ENCODE results near the gene PDSS2.

Gene PDSS2

GRCh38 chr6:107110200-107110599 is 349.2 kb downstream of the PDSS2 start:
- DNase-seq = peak; percentile 13

DNA sequence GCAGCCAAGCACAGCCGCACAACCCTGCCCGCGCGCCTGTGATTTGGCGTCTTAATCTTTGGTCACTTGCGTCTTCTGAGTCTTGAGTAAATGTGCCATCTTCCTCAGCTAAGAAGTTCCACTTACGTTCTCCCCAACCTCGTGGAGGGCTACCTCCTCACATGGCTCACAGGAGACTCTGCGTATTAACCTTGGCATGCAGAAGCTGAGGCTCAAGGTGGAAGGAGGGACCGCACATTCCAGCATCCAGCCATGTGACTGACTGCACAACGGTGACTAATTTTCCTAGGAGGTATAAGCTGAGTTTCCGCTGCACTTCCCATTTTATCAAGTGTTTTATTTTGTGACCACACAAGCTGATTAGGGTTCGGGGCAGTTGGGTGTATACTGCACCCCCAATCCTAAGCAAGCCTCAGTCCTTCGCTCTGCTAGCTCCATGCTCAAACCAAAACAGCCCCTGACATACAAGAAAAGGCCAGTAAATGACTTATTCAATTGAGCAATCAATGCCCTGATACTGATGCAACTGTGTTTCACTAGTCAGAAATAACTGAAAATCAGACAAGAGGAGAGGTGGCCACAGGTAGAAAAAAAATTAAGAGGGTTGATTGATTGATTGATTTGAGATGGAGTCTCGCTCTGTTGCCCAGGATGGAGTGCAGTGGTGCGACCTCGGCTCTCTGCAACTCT is 351.0 kb downstream of the PDSS2 start:
- DNase-seq = no peak

GRCh38 chr6:107107791-107108190 is 351.6 kb downstream of the PDSS2 start:
- DNase-seq = no peak

- DNase-seq = no peak
Measured at GRCh38 chr6:107106165-107106564, 353.2 kb downstream of the PDSS2 start.

DNA sequence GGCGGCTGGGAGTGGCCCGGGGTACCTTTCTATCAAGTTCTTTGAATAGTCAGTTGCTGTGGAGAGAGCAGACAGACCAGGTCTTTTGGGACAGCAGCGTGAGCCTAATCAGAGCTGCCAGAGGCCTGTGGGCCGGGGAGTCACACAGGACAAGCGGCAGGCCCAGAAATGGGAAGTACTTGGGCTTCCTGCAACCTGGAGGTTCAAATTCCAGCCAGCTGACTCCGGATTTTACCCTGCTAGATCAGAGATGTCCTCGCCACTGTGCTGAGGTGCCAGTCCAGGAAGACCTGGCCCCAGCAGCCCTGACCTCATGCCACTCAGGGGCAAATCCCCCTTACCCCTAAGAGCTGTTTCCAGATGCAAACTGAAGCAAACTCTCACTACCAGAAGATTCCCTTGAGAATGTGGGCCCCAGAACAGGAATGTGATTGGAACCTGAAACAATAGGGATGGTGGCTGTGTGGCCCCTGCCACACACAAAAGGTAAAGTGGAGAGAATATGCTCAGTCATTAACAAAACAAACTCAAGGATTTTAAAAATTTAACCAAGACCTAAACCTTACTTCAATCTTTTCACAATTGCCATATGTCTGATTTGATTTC is 353.8 kb downstream of the PDSS2 start:
- no peak for DNase-seq

DNA sequence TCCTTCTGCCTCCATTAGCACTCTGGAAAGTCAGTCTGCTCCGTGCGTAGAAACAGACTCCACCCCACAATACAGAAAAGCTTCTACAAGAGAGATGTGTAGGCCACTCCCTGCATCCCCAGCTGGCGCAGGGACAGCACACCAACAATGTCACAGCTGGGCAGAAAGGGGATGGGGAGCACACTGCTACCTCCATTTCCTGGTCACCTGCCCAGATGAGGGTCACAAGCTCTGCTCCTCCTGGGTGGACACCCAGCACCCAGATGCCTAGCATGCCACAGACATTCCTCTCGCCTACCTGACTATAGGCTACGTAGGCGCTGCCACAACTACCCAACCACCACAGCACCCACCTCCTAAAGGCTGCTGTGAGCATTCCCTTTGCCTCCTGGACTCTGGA is 356.3 kb downstream of the PDSS2 start:
- no peak for DNase-seq

Data from KG1 (cell line).